ENCODE results near the gene NUF2. TPM values are rescaled to one million over a fixed set of nuclear protein-coding genes. Genes with fewer than 3 reads are reported as not detected.

NUF2 gene
- total and polyA plus RNA-seq, 2 of the 4 experiments (the other 2 are of a cell fraction) = 13.0 to 18.5 TPM

- H4K5ac ChIP-seq (ENCODE audit: low read depth, low read length) = no peak overlapping the region
- CTCF ChIA-PET = interaction anchor here (1.3 kb wide), 1 partner anchor 125 kb away, joined by 4 read pairs; no protein-coding TSS in a partner anchor
Measured at GRCh38 chr1:163300568-163300967, 21.2 kb upstream of the NUF2 start.

More at GRCh38 chr1:163300568-163300967, 21.2 kb upstream of the NUF2 start:
- Histone ChIP-seq H2AK5ac (ENCODE audit: low read depth, low read length) (no peak overlapping the region), H2AK9ac (replicated peaks; ENCODE audit: low read depth, low read length, poor library complexity) (no peak overlapping the region), H3K4me1 (ENCODE audit: control insufficient read depth, insufficient read depth, low read length) (peaks cover 3% of the 10 kb centered on the region), H3K9me3 (ENCODE audit: control insufficient read depth, insufficient read depth, low read length) (no peaks in the 10 kb centered on the region), H3K14ac (replicated peaks; ENCODE audit: low read depth, low read length) (no peak overlapping the region), H3K4ac (ENCODE audit: low read depth, low read length) (no peak overlapping the region), H3K27ac (ENCODE audit: insufficient read depth, low read length) (no peak overlapping the region), H2BK15ac (ENCODE audit: low read depth, low read length) (no peak overlapping the region), H3K56ac (ENCODE audit: extremely low read depth, insufficient read depth, low read length) (no peak overlapping the region), H2AFZ (replicated peaks; ENCODE audit: low read length, poor library complexity) (no peak overlapping the region), H2BK120ac (ENCODE audit: low read depth, low read length) (no peak overlapping the region), H3K79me1 (ENCODE audit: low read depth in 1 of 2, low read length in 2 of 2) (no peaks in the 10 kb centered on the region), H3K23ac (ENCODE audit: low read depth, low read length) (no peak overlapping the region), H4K8ac (ENCODE audit: low read depth in 2 of 2, low read length in 2 of 2) (no peak overlapping the region), H2BK20ac (ENCODE audit: low read depth, low read length) (no peak overlapping the region), H3K18ac (ENCODE audit: low read depth, low read length) (no peak overlapping the region), H3K9me1 (ENCODE audit: insufficient read depth, low read length) (no peaks in the 10 kb centered on the region), H3K36me3 (ENCODE audit: control insufficient read depth, insufficient read depth, low read length) (0 out of 2 replicates have a peak, but pooled peaks cover 2% of the 10 kb centered on the region), H3K4me2 (ENCODE audit: low read depth, low read length) (no peak overlapping the region), H2BK5ac (ENCODE audit: low read depth, low read length, poor library complexity, severe bottlenecking) (no peak overlapping the region), H4K91ac (ENCODE audit: insufficient read depth, low read depth, low read length) (no peak overlapping the region), H3K27me3 (ENCODE audit: control insufficient read depth, insufficient read depth, low read length) (no peaks in the 10 kb centered on the region), H3K9ac (ENCODE audit: low read depth, low read length) (no peak overlapping the region), H4K20me1 (ENCODE audit: insufficient read depth, low read length) (no peaks in the 10 kb centered on the region), H3K4me3 (ENCODE audit: insufficient read depth, low read depth, low read length) (no peak overlapping the region)
- in situ Hi-C loops (cut with MboI; ENCODE audit: low sequenced_read_pairs) (loop anchor here (10.0 kb wide), 1 partner anchor 116 kb away; no protein-coding TSS in a partner anchor), intact Hi-C loops (cut with micrococcal nuclease) (no loop called here), dilution Hi-C loops (cut with HindIII; ENCODE audit: low sequenced_read_pairs, unreplicated experiment) (loop anchor here (25.0 kb wide), 1 partner anchor 438 kb away; the partner anchor contains the start of gene CCDC190)
- no peak for DNase-seq
- TF ChIP-seq USF2 (IDR thresholded peaks at IDR 0.05; ENCODE audit: low read depth, low read length) (no peak), FOS (IDR thresholded peaks at IDR 0.05; ENCODE audit: low read depth, low read length) (no peak)
- WGBS, 2 experiments (ENCODE audit: extremely low coverage in 2 of 2, insufficient read length in 1 of 2) = 80% methylated on average over 1 of the region's 4 CpGs; no CpG with 5 or more reads in 1 of the 2 experiments
- no peak for ATAC-seq (ENCODE audit: low read depth)
- POLR2A ChIA-PET (ENCODE audit: unreplicated experiment) = no interaction called here
- no TSS peak for BruUV-seq (replicated peaks)
